HK-2 (cell line): ENCODE measurements around the gene IPCEF1.
"Not testable (repeated sequence)": the region's sequence is repeated elsewhere in the genome, so short reads cannot be mapped to it uniquely, and the experiment has no call there.

Experiments
- DNase-seq: peaks from one replicate; pipeline ENCODE4 v3.0.0-alpha.2; 2018; ENCODE audit not compliant: unreplicated experiment

Gene IPCEF1

DNA sequence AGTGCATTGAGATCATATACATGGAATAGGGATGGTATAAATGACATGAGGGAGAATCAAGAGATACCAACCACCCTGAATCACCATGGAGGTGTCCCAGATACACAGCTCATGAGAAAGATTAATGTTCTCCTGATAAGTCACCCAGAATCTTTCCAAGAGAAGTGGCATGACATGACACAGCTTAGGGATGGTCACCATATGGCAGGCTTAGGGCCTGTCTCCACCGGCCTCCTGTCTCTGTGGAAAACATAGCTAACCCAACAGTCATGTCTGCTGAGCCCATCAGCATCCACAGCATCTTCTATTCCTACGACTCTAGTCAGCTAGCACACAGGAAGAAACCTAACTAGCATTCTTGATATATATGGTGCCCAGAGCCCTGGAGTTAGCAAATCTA, 133.3 kb downstream of the IPCEF1 start:
- no peak for DNase-seq

- DNase-seq, result no peak
Observed at GRCh38 chr6:154222716-154223115, 133.9 kb downstream of the IPCEF1 start.

DNA sequence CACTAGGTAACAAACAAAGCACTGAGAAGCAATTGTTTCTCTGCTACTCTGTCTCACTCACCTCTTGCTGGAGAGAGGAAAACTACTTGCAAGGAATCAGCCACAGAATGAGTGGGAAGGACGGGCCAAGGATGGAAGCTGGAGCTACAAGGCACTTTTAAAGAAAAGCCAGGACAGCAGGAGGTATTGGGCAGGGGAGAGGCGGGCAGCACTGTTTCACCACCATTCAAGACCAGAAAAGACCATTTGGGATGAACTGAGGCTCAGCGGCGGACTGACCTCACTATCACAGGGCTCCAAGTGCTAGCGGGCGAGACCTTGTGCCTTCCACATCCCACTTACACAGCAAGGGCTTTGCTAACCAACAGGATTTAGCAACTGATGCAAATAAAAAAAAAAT, 137.4 kb downstream of the IPCEF1 start:
- DNase-seq, result no peak

DNA sequence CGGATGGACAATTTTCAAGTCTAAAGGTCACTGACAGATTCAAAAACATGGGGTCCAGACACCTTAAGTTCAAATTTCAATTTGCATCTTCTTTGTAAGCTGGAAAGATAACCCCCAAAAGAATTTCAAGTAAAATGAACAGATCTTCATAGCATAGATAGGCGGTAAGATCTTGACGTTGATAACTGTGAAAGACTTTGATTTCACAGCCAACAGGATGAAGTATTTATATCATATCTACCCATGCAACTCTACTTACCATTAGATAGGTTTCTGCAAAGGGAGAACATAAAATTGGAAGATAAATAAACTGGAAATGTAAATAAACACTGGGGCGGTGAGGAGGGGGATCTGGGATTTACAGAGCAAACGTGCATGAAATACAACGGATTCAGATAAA, 137.8 kb downstream of the IPCEF1 start:
- no peak for DNase-seq

DNA sequence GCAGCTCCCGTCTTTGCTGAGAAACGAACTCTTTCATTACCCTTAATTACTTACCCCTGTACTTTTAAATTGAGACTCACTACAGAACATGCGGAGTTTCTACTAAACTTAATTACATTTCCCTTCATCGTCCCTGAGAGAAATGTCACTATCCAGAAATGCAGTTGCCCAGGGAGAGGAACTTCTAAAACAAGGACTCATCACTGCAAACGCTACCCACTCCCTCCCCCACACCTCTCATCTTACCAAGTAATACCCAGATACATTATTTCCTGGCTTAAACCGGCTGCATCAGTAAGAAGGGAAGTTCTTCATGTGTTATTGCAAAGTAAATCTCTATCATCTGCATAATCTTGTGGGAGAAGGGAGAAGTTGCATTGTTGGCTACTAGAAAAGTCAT, 138.3 kb downstream of the IPCEF1 start:
- DNase-seq, result no peak

DNA sequence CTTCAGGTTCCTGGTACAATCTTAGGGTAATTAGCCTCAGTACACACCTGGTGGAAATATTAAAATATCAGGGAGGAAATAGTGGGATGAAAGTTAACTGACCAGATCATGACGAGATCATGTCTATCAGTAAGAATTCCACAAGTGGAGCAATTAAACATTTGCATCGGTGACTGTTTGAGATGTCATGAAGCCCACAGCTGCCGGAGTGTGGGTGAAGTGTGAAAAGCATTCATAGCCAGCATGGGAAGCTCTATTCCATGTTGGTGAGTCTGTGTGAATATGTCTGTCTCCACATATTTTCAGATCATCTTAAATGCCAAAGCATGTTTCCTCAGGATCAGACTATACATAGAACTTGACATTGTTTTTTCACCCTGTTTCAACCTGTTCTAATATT, 142.8 kb downstream of the IPCEF1 start:
- DNase-seq, result no peak

DNA sequence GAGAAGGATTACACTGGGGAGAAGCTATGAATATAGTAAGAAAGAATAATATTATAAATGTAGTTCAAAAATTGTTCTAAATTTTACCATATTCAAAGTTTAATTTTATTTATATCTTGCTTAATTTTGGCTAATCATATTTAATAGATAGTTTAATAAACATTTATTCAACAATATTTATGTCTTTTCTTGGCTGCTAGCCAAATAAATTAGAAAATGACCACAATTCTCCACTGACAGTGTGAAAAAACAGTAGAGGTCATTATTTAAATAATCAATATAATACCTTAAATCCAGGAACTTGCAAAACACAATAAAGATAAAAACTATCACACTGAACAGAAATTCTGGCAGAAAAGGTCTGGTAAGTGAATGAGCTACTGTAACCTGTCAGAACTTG, 145.9 kb downstream of the IPCEF1 start:
- DNase-seq, result no peak

DNA sequence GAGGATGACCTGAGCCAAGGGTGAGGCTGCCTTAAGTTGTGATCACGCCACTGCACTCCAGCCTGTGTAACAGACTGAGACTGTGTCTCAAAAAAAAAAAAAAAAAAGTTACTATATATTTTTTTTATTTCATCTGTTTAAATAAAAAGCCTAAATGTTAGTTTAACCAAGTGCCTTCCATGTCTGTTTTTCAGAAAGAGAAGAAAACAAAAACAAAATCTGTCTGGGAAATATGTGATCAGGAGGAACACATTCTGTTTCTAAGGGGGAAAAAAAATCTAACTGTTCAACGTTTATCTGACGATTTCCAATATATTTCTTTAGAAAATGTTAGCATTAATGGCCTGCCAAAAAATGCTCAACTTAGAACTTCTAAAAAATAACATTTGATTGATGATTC, 147.0 kb downstream of the IPCEF1 start:
- no peak for DNase-seq

DNA sequence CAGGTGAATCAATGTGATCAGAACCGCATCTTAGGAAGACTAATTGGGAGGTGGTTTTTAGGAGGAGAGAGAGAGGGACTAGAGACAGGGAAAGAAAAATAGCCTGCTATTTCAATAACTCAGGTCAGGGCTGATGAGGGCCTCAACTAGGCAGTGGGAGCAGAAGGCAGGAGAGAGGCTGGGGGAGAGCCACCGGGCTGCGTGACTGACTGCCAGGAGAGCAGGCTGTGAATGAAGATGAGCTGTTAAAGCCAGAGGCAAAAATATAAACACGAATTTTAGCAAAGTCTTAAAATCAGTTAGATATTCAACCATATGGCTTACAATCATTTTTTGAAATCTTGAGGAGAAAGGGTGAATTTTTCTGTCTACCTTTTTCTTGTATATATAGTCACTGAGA, 149.6 kb downstream of the IPCEF1 start:
- no peak for DNase-seq

DNA sequence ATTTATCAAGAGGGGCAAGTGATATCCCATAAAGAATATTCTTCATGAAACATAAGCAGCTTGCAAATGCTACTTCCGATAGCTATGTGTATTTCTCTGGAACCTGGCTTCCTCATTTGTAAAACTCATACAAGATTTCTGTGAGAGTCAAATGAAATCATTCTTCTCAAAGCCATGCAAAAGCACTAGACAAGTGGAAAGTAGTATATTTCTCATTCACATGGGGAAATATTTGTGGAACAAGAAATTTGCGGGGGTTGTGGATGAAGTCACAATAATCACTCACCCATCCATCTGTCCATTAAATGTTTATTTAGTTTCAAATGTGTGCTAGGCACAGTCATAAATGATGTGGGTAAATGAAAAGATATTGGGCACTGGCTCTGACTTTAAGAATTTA, 150.5 kb downstream of the IPCEF1 start:
- DNase-seq, result no peak

- DNase-seq, result no peak
Observed at GRCh38 chr6:154202958-154203357, 153.6 kb downstream of the IPCEF1 start.

GRCh38 chr6:154202339-154202738, 154.3 kb downstream of the IPCEF1 start:
- DNase-seq, result no peak

DNA sequence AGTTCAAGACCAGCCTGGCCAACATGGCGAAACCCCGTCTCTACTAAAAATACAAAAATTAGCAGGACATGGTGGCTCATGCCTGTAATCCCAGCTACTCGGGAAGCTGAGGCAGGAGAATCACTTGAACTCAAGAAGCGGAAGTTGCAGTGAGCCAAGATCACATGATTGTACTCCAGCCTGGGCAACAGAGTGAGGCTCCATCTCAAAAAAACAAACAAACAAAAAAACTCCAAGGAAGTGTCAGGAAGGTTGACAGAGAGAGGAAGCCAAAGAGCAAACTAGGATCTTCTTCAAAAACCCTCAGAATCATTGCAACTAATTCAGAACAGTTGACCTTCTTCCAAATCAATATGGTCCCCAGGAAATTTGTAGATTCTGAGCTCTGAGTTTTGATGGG, 154.9 kb downstream of the IPCEF1 start:
- not testable (repeated sequence) for DNase-seq

DNA sequence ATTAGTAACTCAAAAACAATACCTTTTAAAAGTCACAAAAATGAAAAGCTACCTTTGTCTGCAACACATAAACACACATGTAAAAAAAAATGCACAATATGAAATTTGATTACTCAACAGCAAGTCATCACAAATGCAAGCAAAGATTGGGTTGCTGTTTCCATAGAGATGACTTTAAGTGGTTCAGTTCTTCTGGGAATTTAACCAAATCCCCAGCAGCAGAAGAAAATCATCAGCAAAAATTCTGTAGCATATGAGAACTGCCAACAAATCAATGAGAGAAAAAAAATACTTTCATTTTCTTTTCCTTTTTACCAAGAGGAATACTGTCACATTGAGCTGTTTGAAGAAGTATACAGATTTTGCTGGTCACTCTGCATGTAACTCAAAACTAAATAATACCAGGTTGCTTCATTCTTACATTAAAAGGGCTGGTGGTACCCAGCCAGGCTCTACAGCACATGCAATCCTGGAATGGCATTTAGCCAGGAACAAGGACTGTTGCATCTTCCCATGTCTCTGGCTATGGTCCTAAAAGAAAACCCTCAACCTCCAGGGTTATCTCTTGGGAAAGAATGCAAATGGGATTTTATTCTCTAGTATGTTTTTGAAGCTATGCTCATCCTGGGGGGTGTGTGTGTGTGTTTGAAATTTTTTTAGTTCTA, 159.3 kb downstream of the IPCEF1 start:
- DNase-seq, result no peak

DNA sequence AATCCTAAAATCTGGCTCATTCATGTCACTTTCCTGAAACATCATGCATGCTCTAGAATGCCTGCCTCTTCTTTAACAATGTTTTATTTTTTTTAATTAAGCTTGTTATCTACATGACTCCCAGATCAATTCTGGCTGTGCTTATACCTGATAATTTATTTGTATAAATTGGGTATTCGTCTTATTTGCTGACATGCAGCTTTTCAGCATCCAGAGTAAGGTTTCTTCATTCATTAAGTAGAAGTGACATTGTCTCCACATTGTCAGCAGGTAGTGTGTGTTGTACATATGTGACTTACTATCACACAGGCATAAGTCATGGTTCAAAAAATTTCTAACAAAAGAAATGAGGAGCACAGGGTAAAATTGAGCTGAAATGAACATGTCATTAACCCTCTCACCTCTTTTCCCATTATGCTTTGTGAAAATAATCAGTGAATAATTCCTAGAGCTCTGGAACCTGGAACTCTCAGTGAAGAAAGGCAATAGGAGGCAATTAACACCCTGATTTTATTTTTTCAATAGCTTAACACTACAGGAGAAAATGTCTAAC, 160.2 kb downstream of the IPCEF1 start:
- DNase-seq, result no peak

- DNase-seq, result no peak
Observed at GRCh38 chr6:154187714-154188113, 168.9 kb downstream of the IPCEF1 start.

- no peak for DNase-seq
Observed at GRCh38 chr6:154187203-154187602, 169.4 kb downstream of the IPCEF1 start.

DNA sequence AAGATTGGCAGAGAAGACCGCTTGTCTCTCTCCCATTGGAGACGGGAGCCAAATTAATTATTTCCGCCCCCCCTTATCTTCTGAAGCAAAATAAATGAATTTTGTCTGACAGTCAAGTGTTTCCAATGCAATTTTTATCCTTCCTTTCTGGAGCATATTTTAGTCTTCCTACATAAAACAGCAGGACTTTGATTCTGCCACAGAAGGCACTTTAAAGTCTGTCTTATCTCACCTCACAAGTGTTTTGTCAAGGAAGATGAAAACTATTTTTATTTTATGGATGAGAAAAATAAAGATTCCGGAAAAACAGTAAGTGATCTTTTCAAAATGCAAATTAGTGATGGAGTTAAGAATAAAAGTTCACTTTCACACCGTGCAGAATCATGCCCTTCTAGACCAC, 177.2 kb downstream of the IPCEF1 start:
- DNase-seq, result no peak

- DNase-seq, result not testable (repeated sequence)
Observed at GRCh38 chr6:154172393-154172792, 184.2 kb downstream of the IPCEF1 start.

GRCh38 chr6:154170106-154170505, 186.5 kb downstream of the IPCEF1 start:
- no peak for DNase-seq

DNA sequence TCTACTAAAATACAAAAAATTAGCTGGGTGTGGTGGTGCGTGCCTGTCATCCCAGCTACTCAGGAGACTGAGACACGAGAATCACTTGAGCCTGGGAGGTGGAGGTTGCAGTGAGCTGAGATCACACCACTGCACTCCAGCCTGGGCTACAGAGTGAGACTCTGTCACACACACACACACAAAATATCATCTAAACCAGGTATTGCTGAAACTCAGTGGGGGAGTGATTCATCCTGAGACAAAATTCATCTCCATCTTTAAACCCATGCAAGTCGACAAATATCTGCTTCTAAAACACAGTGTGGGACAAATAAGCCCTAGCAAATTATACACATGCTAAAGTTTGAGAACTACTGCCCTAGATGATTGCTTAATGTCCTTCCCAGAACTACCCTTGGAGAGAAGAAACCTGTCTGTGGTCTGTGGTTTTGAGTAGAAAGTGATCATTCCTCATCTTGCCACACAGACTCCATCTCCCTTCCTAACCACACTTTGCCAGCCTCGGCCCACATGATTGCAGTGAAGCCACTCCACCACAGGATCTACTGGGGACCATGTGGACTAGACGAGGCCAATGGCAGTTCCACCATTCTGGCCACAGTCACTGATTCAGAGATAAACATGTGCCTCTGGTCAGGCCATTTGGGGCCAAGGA, 187.3 kb downstream of the IPCEF1 start:
- DNase-seq, result peak; percentile 8

GRCh38 chr6:154167126-154167525, 189.5 kb downstream of the IPCEF1 start:
- no peak for DNase-seq

- no peak for DNase-seq
Observed at GRCh38 chr6:154166140-154166539, 190.5 kb downstream of the IPCEF1 start.

DNA sequence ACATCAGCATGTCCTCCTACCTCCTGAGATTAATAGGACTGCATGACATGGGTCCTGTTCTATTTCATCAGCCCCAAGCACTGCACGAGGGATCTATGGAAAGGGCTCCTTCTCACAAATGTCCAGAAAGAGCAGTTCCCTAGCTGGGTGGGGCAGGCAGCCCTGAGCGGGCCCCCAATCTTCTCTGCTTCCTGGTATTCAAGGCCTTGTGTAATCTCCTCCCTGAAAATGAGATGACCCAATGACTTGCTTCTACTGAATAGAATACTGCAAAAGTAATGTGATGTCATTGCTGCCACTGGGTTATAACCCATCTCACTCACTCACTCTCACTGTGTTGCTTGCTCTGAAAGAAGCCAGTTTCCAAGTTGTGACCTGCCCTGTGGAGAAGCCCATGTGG, 191.1 kb downstream of the IPCEF1 start:
- DNase-seq, result no peak
